Measurements from ENCODE around the gene ZNF552.

DNA sequence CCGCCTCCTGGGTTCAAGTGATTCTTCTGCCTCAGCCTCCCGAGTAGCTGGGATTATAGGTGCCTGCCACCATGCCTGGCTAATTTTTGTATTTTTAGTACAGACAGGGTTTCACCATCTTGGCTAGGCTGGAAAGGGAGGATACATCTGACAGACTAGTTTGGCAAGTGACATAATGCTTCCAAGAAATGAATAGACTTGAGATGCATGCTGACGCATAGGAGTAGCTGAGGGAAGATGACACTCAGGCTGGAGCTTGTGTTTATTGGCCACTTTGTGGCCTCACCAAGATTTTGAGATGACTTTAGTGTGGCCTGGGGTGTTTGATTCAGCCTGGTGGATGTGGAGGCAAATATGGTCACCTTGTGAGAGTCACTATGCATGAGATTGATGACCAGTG lies 41.2 kb downstream of the ZNF552 start:
- TF ChIP-seq, protein P1, sequence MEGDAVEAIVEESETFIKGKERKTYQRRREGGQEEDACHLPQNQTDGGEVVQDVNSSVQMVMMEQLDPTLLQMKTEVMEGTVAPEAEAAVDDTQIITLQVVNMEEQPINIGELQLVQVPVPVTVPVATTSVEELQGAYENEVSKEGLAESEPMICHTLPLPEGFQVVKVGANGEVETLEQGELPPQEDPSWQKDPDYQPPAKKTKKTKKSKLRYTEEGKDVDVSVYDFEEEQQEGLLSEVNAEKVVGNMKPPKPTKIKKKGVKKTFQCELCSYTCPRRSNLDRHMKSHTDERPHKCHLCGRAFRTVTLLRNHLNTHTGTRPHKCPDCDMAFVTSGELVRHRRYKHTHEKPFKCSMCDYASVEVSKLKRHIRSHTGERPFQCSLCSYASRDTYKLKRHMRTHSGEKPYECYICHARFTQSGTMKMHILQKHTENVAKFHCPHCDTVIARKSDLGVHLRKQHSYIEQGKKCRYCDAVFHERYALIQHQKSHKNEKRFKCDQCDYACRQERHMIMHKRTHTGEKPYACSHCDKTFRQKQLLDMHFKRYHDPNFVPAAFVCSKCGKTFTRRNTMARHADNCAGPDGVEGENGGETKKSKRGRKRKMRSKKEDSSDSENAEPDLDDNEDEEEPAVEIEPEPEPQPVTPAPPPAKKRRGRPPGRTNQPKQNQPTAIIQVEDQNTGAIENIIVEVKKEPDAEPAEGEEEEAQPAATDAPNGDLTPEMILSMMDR (IDR thresholded peaks at IDR 0.05): no peak
- TF ChIP-seq POLR2A (IDR thresholded peaks at IDR 0.05): no peak
